HepG2 (cell line): ENCODE results near the gene PCGF2. TPM values are rescaled to one million over a fixed set of nuclear protein-coding genes. Genes with fewer than 3 reads are reported as not detected.

Experiments
- AGO1 ChIP-seq: fragments of 200-400 bp; formaldehyde crosslinking; IDR thresholded peaks from 2 replicates; pipeline ENCODE4 v1.6.1; 2017; ENCODE audit warnings: mild to moderate bottlenecking, low read depth, low read length, moderate library complexity; ENCODE audit not compliant: poor library complexity, severe bottlenecking
- BHLHE40 ChIP-seq: IDR thresholded peaks from 2 replicates; pipeline ENCODE4 v1.6.1; 2011; ENCODE audit warnings: low read length, improper control_type of control experiment
- FIP1L1 ChIP-seq: fragments of 200-400 bp; formaldehyde crosslinking; IDR thresholded peaks from 2 replicates; pipeline ENCODE4 v1.6.1; 2018; ENCODE audit warnings: low read depth, mild to moderate bottlenecking, low read length, moderate library complexity, borderline replicate concordance; ENCODE audit not compliant: insufficient read depth
- HNF1A ChIP-seq, 2 experiments: sonication (generic) in 1 of 2; formaldehyde crosslinking in 1 of 2; IDR thresholded peaks; 2 replicates each; pipeline versions ENCODE4 v1.4.0 to v1.6.1; 2016 to 2020; ENCODE audit warnings: borderline replicate concordance in 1 of 2, low read depth in 1 of 2, mild to moderate bottlenecking in 1 of 2, missing genetic modification reagents in 1 of 2
- IRF2 ChIP-seq: IDR thresholded peaks from 2 replicates; pipeline ENCODE4 v1.6.1; 2018; ENCODE audit warnings: missing genetic modification reagents, missing compliant biosample characterization
- MTERF4 ChIP-seq: sonication (generic); formaldehyde crosslinking; IDR thresholded peaks from 2 replicates; pipeline ENCODE4 v1.8.0; 2023; ENCODE audit warnings: mild to moderate bottlenecking, missing genetic modification reagents
- POLR2G ChIP-seq: fragments of 200-400 bp; formaldehyde crosslinking; IDR thresholded peaks from 2 replicates; pipeline ENCODE4 v1.6.1; 2018; ENCODE audit warnings: mild to moderate bottlenecking, low read depth, low read length, moderate library complexity
- REPIN1 ChIP-seq: sonication (generic); formaldehyde crosslinking; IDR thresholded peaks from 2 replicates; pipeline ENCODE4 v1.8.0; 2022; ENCODE audit warnings: missing genetic modification reagents, low read depth, mild to moderate bottlenecking, borderline replicate concordance
- SAFB2 ChIP-seq: sonication (generic); formaldehyde crosslinking; IDR thresholded peaks from 2 replicates; pipeline ENCODE4 v1.5.1; 2020; ENCODE audit warnings: missing genetic modification reagents, low read depth, mild to moderate bottlenecking, borderline replicate concordance
- TAF15 ChIP-seq: fragments of 200-400 bp; formaldehyde crosslinking; IDR thresholded peaks from one replicate; pipeline ENCODE4 v1.6.1; 2018; ENCODE audit warnings: mild to moderate bottlenecking, low read depth, low read length; ENCODE audit not compliant: poor library complexity, severe bottlenecking
- TCF12 ChIP-seq, 2 experiments: fragments of 450-650 bp in 1 of 2; sonication (generic) in 1 of 2; formaldehyde crosslinking in 1 of 2; IDR thresholded peaks; 2 replicates each; pipeline versions ENCODE4 v1.6.1 to v1.8.0; 2017 to 2022; ENCODE audit warnings: antibody characterized with exemption in 1 of 2, mild to moderate bottlenecking in 1 of 2, missing genetic modification reagents in 1 of 2, moderate library complexity in 1 of 2
- XRCC5 ChIP-seq: fragments of 200-400 bp; formaldehyde crosslinking; optimal IDR thresholded peaks from 2 replicates; pipeline ENCODE3; 2017; ENCODE audit warnings: mild to moderate bottlenecking, low read length
- ZNF276 ChIP-seq: sonication (generic); formaldehyde crosslinking; IDR thresholded peaks from 2 replicates; pipeline ENCODE4 v1.4.0; 2020; ENCODE audit warnings: mild to moderate bottlenecking, low read depth, missing genetic modification reagents
- ZNF333 ChIP-seq: sonication (generic); formaldehyde crosslinking; IDR thresholded peaks from 2 replicates; pipeline ENCODE4 v1.4.0; 2020; ENCODE audit warnings: mild to moderate bottlenecking, missing genetic modification reagents, borderline replicate concordance
- polyA plus RNA-seq, 8 experiments: library from polyadenylated mRNA; depleted of rRNA in 3 of 8; stranded (reverse) in 7 of 8; unstranded in 1 of 8; fragments of >200 nt; fragmentation: Illumina TruSeq in 4 of 8; extraction: Trizol in 4 of 8; gene quantifications; 2 replicates each; pipeline versions ENCODE4 v1.2.1 to v1.2.3, GENCODE V29; 2011 to 2016; ENCODE audit warnings: low read depth in 4 of 8, missing spikeins in 1 of 8, mixed read lengths in 1 of 8; ENCODE audit not compliant: insufficient read depth in 1 of 8
- total RNA-seq, 5 experiments: library from RNA; depleted of rRNA; stranded (reverse); fragments of >200 nt; fragmentation: Illumina TruSeq; extraction: Trizol; gene quantifications; 2 replicates each; pipeline ENCODE4 v1.2.3, GENCODE V29; 2016; ENCODE audit warnings: low read depth in 1 of 5
- TF ChIP-seq, protein P1 (sequence below): fragments of 450-650 bp; IDR thresholded peaks from 2 replicates; pipeline ENCODE4 v1.6.1; 2017
- TF ChIP-seq, protein P2 (sequence below): sonication (generic); formaldehyde crosslinking; IDR thresholded peaks from 2 replicates; pipeline ENCODE4 v1.5.1; 2020; ENCODE audit warnings: mild to moderate bottlenecking, missing genetic modification reagents, borderline replicate concordance

The PCGF2 gene
- total and polyA plus RNA-seq, 2 of the 13 experiments (the other 11 are each of a cell fraction or from before 2014, with no cell fraction given): 11.6 to 29.4 TPM

DNA sequence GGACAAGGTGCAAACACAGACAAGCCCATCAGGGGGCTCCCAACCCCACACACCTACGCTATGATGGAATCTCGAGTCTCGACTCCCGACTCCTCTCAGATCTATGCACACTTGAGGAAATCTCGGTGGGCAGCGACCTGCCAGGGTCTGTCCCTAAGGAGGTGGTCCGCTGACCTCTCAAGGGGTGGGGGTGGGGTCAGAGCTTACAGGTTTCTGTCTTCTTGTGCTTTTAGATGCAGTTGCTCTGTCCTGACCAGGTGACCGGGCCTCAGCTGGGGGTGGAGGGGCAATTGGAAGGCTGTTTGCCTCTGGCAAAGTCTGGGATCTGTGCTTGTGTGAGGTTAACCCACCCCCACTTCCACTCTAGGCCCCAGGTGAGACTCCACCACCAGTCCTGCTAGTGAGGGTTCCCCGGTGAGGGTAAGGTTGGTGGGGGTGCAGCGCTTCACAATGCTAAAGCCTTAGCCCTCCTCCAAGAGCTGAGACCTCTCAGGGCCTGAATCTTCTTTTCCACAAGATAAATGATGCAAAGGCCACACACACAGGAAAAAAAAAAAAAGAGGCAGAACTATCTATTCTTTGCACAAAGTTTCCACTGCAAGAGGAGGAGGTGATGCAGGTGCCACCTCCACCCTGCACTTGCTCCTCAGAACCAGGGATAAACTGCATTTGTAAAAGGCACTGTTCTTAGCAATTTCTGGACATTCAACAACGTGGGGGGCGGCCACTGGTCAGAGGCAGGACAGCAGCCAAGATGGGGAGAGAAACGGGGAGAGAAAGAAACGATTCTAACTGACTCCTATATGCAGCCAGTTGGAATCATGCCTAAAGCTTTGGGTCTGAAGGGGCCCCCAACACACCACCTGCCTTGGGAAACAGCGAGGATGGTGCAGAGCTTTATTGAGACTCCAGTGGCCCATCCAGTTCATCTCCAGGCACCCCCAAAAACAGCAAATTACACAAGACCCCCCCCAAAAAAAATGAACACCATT lies 13.9 kb downstream of the PCGF2 start (continued):
- TF ChIP-seq MTERF4 (0 out of 2 replicates have a peak, but pooled peaks have one; percentile 41), AGO1 (no peak), HNF1A (IDR thresholded peaks at IDR 0.05; ENCODE audit: low read depth) (no peak), HNF1A (CRISPR knock-in tag; IDR thresholded peaks at IDR 0.05; ENCODE audit: borderline replicate concordance) (peak; percentile 14; the same call in 1 of the 2 replicates), FIP1L1 (no peak), IRF2 (no peak), XRCC5 (peak; percentile 84), TCF12 (IDR thresholded peaks at IDR 0.05) (no peak), TCF12 (CRISPR knock-in tag; IDR thresholded peaks at IDR 0.05) (no peak), POLR2G (peak; percentile 59), TAF15 (no peak), ZNF276 (CRISPR knock-in tag) (peak; percentile 44; the same call in 1 of the 2 replicates), BHLHE40 (no peak), ZNF333 (CRISPR knock-in tag) (no peak), SAFB2 (CRISPR knock-in tag) (no peak), REPIN1 (CRISPR knock-in tag) (no peak)
- TF ChIP-seq, protein P1, sequence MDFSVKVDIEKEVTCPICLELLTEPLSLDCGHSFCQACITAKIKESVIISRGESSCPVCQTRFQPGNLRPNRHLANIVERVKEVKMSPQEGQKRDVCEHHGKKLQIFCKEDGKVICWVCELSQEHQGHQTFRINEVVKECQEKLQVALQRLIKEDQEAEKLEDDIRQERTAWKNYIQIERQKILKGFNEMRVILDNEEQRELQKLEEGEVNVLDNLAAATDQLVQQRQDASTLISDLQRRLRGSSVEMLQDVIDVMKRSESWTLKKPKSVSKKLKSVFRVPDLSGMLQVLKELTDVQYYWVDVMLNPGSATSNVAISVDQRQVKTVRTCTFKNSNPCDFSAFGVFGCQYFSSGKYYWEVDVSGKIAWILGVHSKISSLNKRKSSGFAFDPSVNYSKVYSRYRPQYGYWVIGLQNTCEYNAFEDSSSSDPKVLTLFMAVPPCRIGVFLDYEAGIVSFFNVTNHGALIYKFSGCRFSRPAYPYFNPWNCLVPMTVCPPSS: no peak
- TF ChIP-seq, protein P2, sequence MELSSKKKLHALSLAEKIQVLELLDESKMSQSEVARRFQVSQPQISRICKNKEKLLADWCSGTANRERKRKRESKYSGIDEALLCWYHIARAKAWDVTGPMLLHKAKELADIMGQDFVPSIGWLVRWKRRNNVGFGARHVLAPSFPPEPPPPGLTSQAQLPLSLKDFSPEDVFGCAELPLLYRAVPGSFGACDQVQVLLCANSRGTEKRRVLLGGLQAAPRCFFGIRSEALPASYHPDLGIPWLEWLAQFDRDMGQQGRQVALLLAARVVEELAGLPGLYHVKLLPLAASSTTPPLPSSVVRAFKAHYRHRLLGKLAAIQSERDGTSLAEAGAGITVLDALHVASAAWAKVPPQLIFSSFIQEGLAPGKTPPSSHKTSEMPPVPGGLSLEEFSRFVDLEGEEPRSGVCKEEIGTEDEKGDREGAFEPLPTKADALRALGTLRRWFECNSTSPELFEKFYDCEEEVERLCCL: no peak
